GM12878 (cell line): Measurements from ENCODE around the gene ADAT3. TPM values are rescaled to one million over a fixed set of nuclear protein-coding genes. Genes with fewer than 3 reads are reported as not detected.
A peak's percentile ranks its signal among the peaks of the same experiment; 100 is the strongest.

Experiments used
- ATAC-seq: fragments of 200-7000 bp; cut with Tn5 transposase; 3 replicates; pipeline ENCODE4 v1.9.1; 2020; ENCODE audit warnings: mild to moderate bottlenecking, moderate library complexity
- BruUV-seq: library from RNA; stranded (reverse); fragments of 400-500 nt; replicated peaks from 2 replicates; lab custom pipeline; 2021; lab: Mats Ljungman, UMichigan
- CTCF ChIA-PET: fragments of 300-600 bp; sonication (Branson Sonifier 250); formaldehyde crosslinking; extraction: SDS; loops from one replicate; lab custom pipeline; 2021; ENCODE audit warnings: inconsistent platforms; lab: Yijun Ruan, JAX
- POLR2A ChIA-PET: fragments of 350-600 bp; formaldehyde crosslinking; extraction: SDS; loops from one replicate; lab custom pipeline; 2021; ENCODE audit warnings: inconsistent platforms; lab: Charles Lee
- RAD21 ChIA-PET: fragments of 300-600 bp; sonication (Branson Sonifier 250); formaldehyde crosslinking; loops from one replicate; lab custom pipeline; 2023; ENCODE audit warnings: antibody characterized with exemption; ENCODE audit not compliant: unreplicated experiment; lab: Charles Lee
- SMC1A ChIA-PET: fragments of 300-600 bp; sonication (Branson Sonifier 250); formaldehyde crosslinking; loops from one replicate; lab custom pipeline; 2023; ENCODE audit not compliant: unreplicated experiment, uncharacterized antibody; lab: Charles Lee
- DNase-seq: peaks from one replicate; pipeline ENCODE4 v3.0.0-alpha.2; 2011; ENCODE audit warnings: low read depth, low spot score
- FAIRE-seq: peaks from 3 replicates; lab custom pipeline; 2011; peaks lifted over from hg19 to GRCh38; lab: Jason Lieb, UNC
- H2AFZ ChIP-seq: 2 replicates; pipeline ENCODE4 v1.6.0; 2011; ENCODE audit warnings: low read depth, low read length, control low read depth; ENCODE audit not compliant: control insufficient read depth
- H3K27ac ChIP-seq: 2 replicates; pipeline ENCODE4 v1.5.1; 2011; ENCODE audit warnings: control low read depth; ENCODE audit not compliant: control insufficient read depth, insufficient read depth
- H3K27me3 ChIP-seq, 2 experiments: replicated peaks in 1 of 2; 2 replicates each; pipeline versions ENCODE4 v1.6.0 to v1.6.1; 2011; ENCODE audit warnings: low read length in 1 of 2; ENCODE audit not compliant: control insufficient read depth in 2 of 2, insufficient read depth in 2 of 2
- H3K36me3 ChIP-seq, 2 experiments: 2 replicates each; pipeline ENCODE4 v1.5.1; 2011; ENCODE audit warnings: low read length in 1 of 2; ENCODE audit not compliant: control insufficient read depth in 2 of 2, insufficient read depth in 2 of 2
- H3K4me1 ChIP-seq: 2 replicates; pipeline ENCODE4 v1.6.1; 2011; ENCODE audit warnings: mild to moderate bottlenecking, low read length, moderate library complexity, mixed read lengths; ENCODE audit not compliant: control insufficient read depth, insufficient read depth
- H3K4me2 ChIP-seq: 2 replicates; pipeline ENCODE4 v1.6.0; 2011; ENCODE audit warnings: control low read depth; ENCODE audit not compliant: control insufficient read depth, insufficient read depth
- H3K4me3 ChIP-seq: fragments of 200-600 bp; sonication (generic); 2 replicates; pipeline ENCODE4 v1.5.1; 2016
- H3K79me2 ChIP-seq: 2 replicates; pipeline ENCODE4 v1.6.0; 2011; ENCODE audit warnings: low read length; ENCODE audit not compliant: control insufficient read depth, insufficient read depth
- H3K9ac ChIP-seq: 2 replicates; pipeline ENCODE4 v1.8.0; 2011; ENCODE audit warnings: low read length, control low read depth, mixed read lengths; ENCODE audit not compliant: control insufficient read depth, insufficient read depth
- H3K9me3 ChIP-seq: replicated peaks from 3 replicates; pipeline ENCODE4 v1.5.1; 2011; ENCODE audit warnings: mild to moderate bottlenecking, low read length; ENCODE audit not compliant: control insufficient read depth, insufficient read depth
- H4K20me1 ChIP-seq: 2 replicates; pipeline ENCODE4 v1.6.0; 2011; ENCODE audit not compliant: control insufficient read depth, insufficient read depth
- ATF7 ChIP-seq: fragments of 450-650 bp; IDR thresholded peaks from 2 replicates; pipeline ENCODE4 v1.6.1; 2016; ENCODE audit warnings: low read depth, mild to moderate bottlenecking
- CHD4 ChIP-seq: fragments of 200-600 bp; sonication (generic); IDR thresholded peaks from 2 replicates; pipeline ENCODE4 v1.6.1; 2016; ENCODE audit warnings: mild to moderate bottlenecking
- EED ChIP-seq: sonication (generic); IDR thresholded peaks from 2 replicates; pipeline ENCODE4 v1.6.1; 2016; ENCODE audit warnings: antibody characterized with exemption, low read depth
- JUNB ChIP-seq: IDR thresholded peaks from 2 replicates; pipeline ENCODE4 v1.6.1; 2016; ENCODE audit warnings: antibody characterized with exemption, mild to moderate bottlenecking
- NFIC ChIP-seq: IDR thresholded peaks from 2 replicates; pipeline ENCODE4 v1.6.1; 2012; ENCODE audit warnings: low read depth, mild to moderate bottlenecking, inconsistent platforms, low read length, moderate library complexity
- POLR2A ChIP-seq: IDR thresholded peaks from 2 replicates; pipeline ENCODE4 v1.6.1; 2011; ENCODE audit warnings: low read depth, mild to moderate bottlenecking, low read length
- RAD51 ChIP-seq: fragments of 450-650 bp; IDR thresholded peaks from 2 replicates; pipeline ENCODE4 v1.6.1; 2016; ENCODE audit warnings: moderate library complexity, mild to moderate bottlenecking, inconsistent platforms
- RUNX3 ChIP-seq: IDR thresholded peaks from 2 replicates; pipeline ENCODE4 v1.6.1; 2012; ENCODE audit warnings: low read length, inconsistent platforms
- ZNF217 ChIP-seq: fragments of 450-650 bp; IDR thresholded peaks from 2 replicates; pipeline ENCODE4 v1.6.1; 2017; ENCODE audit warnings: antibody characterized with exemption, mild to moderate bottlenecking
- ZNF24 ChIP-seq: fragments of 450-650 bp; IDR thresholded peaks from 2 replicates; pipeline ENCODE4 v1.6.1; 2017; ENCODE audit warnings: antibody characterized with exemption, mild to moderate bottlenecking
- WGBS: methylation state at CpG from one replicate; pipeline ENCODE4 v1.1.6; 2016; ENCODE audit warnings: low lambda C conversion rate; ENCODE audit not compliant: insufficient replicate concordance, insufficient coverage; ENCODE audit errors: missing lambda C conversion rate; 5-methylcytosine and 5-hydroxymethylcytosine counted together
- in situ Hi-C: fragments of 300-500 bp; cut with MboI; formaldehyde crosslinking; loops from 9 replicates; pipeline ENCODE4 v1.14.3; 2018; ENCODE audit warnings: mixed read lengths
- intact Hi-C: fragments of 100-400 bp; cut with micrococcal nuclease; formaldehyde crosslinking; loops from one replicate; pipeline ENCODE4 v1.14.2; 2022; ENCODE audit not compliant: unreplicated experiment
- polyA plus RNA-seq, 11 experiments: library from polyadenylated mRNA; depleted of rRNA in 4 of 11; unstranded in 6 of 11; stranded (reverse) in 5 of 11; fragments of >200 nt; fragmentation: Nextera tagmentation in 4 of 11; fragmentation: Illumina TruSeq in 1 of 11; extraction: Ambion mirVana in 4 of 11; extraction: Trizol in 1 of 11; gene quantifications; 1 replicate in 1 of 11; 2 replicates in 10 of 11; pipeline versions ENCODE4 v1.2.1 to v1.2.3, GENCODE V29; 2011 to 2016; ENCODE audit warnings: inconsistent platforms in 2 of 11, missing spikeins in 2 of 11, low read depth in 1 of 11
- total RNA-seq, 4 experiments: library from RNA; depleted of rRNA in 3 of 4; stranded (reverse); fragments of >200 nt in 3 of 4; fragmentation: Illumina TruSeq in 1 of 4; extraction: Trizol in 1 of 4; gene quantifications; 2 replicates each; pipeline versions ENCODE4 v1.2.1 to v1.2.3, GENCODE V29; 2013 to 2021
- TF ChIP-seq, protein P1 (sequence below): IDR thresholded peaks from 2 replicates; pipeline ENCODE4 v1.6.1; 2011; ENCODE audit warnings: low read depth, mild to moderate bottlenecking, low read length, moderate library complexity, borderline replicate concordance; ENCODE audit errors: extremely low read depth

The ADAT3 gene
- total and polyA plus RNA-seq, 10 of the 15 experiments (the other 5 are each of a cell fraction or from before 2014, with no cell fraction given) = 0.27 to 11.8 (median 7.7) TPM; not detected in 3

DNA sequence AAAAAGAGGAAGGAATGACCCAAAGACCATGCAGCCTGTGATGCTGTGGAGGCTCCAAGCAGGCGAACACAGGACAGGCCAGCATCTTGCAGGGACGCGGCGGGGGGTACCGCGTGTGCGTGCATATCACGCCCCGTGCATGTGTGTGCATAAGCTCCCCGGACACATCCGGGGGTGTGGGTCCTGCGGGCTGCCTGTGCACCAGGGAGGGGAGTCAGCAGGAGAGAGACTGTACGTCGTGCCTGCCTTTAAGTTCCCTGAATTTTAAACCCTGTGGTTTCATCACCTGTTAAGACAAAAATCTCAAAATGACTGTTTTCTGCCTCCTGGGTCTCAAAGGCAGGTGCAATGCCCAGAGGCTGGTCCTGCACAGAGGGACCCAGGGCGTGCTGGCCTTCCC lies 16.6 kb downstream of the ADAT3 start:
- Histone ChIP-seq H3K27me3 (no peaks in the 10 kb centered on the region), H3K4me1 (peaks cover 23% of the 10 kb centered on the region), H3K9me3 (no peaks in the 10 kb centered on the region), H2AFZ (no peak overlapping the region), H3K79me2 (no peaks in the 10 kb centered on the region), H4K20me1 (no peaks in the 10 kb centered on the region), H3K4me2 (no peak overlapping the region), H3K36me3 (peaks cover 5 to 11% of the 10 kb centered on the region in 2 experiments; a peak in 3 of 4 replicates)
- DNase-seq = no peak
- SMC1A ChIA-PET = no interaction called here
- intact Hi-C loops = no loop called here
- in situ Hi-C loops = no loop called here
- WGBS = 71% methylated on average over 14 of the region's 15 CpGs
- peak; percentile 34; the same call in 2 of the 3 replicates for ATAC-seq
- POLR2A ChIA-PET = no interaction called here
- CTCF ChIA-PET = no interaction called here
- RAD21 ChIA-PET = no interaction called here
- BruUV-seq = no TSS peak
- peak; percentile 48; the same call in 1 of the 2 replicates for TF ChIP-seq EED
- TF ChIP-seq POLR2A = peak; percentile 46; the same call in 1 of the 2 replicates
- peak; percentile 28; the same call in 1 of the 2 replicates for TF ChIP-seq JUNB
- no peak for TF ChIP-seq ZNF217
- peak; percentile 76 for TF ChIP-seq RUNX3
- TF ChIP-seq, all 136 proteins: peak for 4
- no peak overlapping the region for H3K9ac ChIP-seq
- no peak for FAIRE-seq
- H3K4me3 ChIP-seq = no peak overlapping the region
- H3K27ac ChIP-seq = no peak overlapping the region

DNA sequence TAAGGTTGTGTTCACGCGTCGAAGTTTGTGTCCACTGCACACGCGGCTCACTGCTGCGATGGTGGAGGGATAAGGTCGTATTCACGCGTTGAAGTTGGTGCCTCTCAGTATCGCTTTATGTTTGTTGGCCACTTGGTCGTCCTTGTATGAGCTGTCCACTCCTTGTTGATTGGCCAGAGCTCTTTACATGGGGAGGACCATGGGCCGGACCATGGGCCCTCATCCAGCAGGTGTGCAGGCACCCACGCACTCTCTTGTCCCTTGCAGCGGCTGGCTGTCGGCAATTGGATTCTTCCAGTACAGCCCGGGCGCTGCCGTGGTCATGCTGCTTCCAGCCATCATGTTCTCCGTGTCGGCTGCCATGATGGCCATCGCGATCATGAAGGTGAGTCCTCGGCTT lies 17.6 kb downstream of the ADAT3 start:
- ChIA-PET RAD21 (no interaction called here), CTCF (no interaction called here), POLR2A (no interaction called here), SMC1A (no interaction called here)
- no peak overlapping the region for H3K9ac ChIP-seq
- no peaks in the 10 kb centered on the region for H3K27me3 ChIP-seq
- H3K27ac ChIP-seq = no peak overlapping the region
- no TSS peak for BruUV-seq
- no peak overlapping the region for H3K4me3 ChIP-seq
- no peak overlapping the region for H2AFZ ChIP-seq
- no peak overlapping the region for H3K4me2 ChIP-seq
- peaks cover 5 to 11% of the 10 kb centered on the region in 2 experiments; a peak in 3 of 4 replicates for H3K36me3 ChIP-seq
- ATAC-seq (no peak), DNase-seq (no peak), FAIRE-seq (no peak)
- H4K20me1 ChIP-seq = no peaks in the 10 kb centered on the region
- H3K4me1 ChIP-seq = peaks cover 23% of the 10 kb centered on the region
- no peaks in the 10 kb centered on the region for H3K79me2 ChIP-seq
- in situ Hi-C loops = no loop called here
- TF ChIP-seq ZNF24 (no peak), CHD4 (no peak), RAD51 (no peak), NFIC (no peak), POLR2A (no peak), ATF7 (no peak)
- TF ChIP-seq, protein P1, sequence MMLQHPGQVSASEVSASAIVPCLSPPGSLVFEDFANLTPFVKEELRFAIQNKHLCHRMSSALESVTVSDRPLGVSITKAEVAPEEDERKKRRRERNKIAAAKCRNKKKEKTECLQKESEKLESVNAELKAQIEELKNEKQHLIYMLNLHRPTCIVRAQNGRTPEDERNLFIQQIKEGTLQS = no peak
- intact Hi-C loops = no loop called here
- WGBS = 100% methylated on average over 22 of the region's 23 CpGs
- H3K9me3 ChIP-seq = no peaks in the 10 kb centered on the region
